Putamen (tissue), 1 donor: ENCODE data around the gene SPATC1L.
"Not testable (repeated sequence)": the region's sequence is repeated elsewhere in the genome, so short reads cannot be mapped to it uniquely, and the experiment has no call there.

Experiments used
- DNase-seq: peaks from one replicate; pipeline ENCODE4 v3.0.0-alpha.2; 2016; ENCODE audit warnings: low spot score

SPATC1L gene

DNA sequence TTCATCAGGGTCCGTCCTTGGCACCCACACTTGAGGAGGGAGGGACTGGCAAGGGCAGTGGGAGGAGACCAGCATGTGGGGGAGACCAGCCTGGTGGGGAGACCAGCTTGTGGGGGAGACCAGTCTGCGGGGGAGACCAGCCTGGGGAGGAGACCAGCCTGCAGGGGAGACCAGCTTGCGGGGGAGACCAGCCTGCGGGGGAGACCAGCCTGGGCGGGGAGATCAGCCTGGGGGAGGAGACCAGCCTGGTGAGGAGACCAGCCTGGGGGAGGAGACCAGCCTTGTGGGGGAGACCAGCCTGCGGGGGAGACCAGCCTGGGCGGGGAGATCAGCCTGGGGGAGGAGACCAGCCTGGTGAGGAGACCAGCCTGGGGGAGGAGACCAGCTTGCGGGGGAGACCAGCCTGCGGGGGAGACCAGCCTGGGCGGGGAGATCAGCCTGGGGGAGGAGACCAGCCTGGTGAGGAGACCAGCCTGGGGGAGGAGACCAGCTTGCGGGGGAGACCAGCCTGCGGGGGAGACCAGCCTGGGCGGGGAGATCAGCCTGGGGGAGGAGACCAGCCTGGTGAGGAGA lies 836 bp downstream of the SPATC1L start:
- not testable (repeated sequence) for DNase-seq

DNA sequence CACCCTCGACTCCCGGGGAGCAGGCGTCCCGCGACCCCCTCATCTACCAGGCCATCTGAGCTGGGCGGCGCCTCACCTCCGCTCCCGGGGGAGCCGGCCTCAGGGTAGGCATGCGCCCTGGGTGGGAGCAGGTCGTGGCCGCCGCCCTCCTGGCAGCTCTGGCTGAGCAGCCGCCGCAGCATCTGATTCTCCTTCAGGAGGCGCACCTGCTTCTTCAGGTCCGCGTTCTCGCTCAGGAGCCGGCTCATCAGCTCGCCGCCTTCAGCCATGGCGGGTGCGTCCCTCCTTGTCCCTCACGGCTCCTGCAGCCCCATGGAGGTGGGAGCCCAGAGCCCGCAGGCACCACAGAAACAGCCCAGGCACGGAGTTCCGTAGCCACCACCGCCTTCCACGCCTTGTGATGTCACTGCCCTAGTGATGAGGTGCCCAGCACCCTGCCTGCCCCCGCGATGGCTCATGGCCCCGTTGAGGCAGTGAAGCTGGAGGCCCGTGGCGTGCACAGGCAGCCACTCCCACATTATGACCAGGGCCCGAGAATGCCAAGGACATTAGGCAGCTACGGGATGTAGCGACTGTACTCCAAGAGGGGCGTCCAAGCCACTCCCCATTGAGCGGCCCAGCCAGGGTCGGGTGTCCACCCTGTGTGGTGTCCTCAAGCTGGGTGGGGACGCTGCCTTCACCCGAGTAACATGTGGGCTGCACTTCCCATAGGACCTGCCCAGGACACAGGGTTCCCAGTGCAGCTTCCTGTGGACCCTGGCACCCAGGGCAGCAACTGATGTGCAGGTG lies 1.5 kb downstream of the SPATC1L start:
- no peak for DNase-seq

DNA sequence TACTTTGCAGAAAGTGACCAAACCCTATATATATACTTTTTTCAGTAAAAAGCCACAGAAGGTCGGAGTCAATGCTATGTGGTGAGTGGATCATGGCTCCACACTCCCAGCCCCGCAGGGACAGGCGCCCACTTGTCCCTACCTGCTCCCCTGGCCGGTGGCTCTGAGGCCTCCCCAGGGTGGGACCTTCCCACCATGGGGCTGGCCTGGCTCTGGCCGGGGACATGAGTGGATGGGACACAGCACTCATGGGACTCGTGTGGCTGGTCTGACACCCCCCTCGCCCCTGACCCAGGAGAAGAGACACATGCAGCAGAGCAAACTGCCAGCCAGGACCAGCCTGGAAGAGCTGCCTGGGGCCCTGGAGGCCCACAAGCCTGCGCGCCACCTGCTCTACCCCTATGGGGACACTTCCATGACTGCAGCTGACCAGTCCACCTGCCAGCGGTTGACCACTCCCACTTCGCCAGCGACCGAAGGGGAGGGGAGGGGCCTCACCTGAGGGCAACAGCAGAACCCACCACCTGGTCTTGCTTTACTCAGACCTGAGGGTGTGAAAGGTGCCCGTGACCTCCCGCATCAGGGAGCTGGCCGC lies 2.2 kb downstream of the SPATC1L start:
- DNase-seq, result no peak

DNA sequence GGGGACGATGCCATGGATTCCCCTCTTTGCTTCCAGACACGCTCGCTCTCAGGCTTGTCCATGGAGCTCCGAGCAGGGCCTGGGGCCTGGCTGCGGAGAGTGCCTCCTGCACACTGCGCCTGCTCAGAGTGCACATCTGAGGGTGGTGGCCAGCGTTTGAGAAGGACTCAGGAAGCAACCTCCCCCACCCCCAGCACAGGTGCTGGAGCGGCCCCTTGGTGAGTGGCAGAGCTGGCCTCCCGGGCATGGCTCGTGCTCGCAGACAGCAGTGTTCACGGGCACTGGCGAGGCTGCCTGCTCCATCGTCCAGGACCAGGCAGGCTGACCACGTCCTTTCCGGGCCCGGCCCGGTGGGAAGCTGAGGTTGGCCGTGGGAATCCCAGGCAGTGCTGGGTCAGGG lies 2.8 kb downstream of the SPATC1L start:
- no peak for DNase-seq

- no peak for DNase-seq
These were observed 3.4 kb downstream of the SPATC1L start for GRCh38 chr21:46180778-46181391.

- no peak for DNase-seq
These were observed 4.1 kb downstream of the SPATC1L start for GRCh38 chr21:46180079-46180722.

DNA sequence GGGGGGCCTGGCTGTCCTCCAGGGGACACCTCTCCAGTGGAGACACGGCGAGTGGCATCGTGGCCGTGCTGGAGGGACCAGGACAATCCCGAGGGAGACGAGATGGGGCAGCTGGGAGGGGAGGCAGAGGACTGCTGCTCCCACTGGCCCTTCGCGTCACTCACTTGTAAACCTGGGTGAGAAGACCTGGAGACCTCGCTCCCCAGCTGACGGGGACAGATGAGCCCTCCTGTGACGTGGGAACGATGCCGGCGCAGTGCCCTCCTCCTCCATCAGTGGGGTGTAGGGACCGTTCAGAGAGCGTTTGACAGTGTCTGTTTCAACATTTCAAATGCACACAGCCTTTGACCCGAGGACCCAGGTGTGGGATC lies 4.6 kb downstream of the SPATC1L start:
- DNase-seq, result no peak

GRCh38 chr21:46178961-46179360 lies 5.3 kb downstream of the SPATC1L start:
- no peak for DNase-seq

DNA sequence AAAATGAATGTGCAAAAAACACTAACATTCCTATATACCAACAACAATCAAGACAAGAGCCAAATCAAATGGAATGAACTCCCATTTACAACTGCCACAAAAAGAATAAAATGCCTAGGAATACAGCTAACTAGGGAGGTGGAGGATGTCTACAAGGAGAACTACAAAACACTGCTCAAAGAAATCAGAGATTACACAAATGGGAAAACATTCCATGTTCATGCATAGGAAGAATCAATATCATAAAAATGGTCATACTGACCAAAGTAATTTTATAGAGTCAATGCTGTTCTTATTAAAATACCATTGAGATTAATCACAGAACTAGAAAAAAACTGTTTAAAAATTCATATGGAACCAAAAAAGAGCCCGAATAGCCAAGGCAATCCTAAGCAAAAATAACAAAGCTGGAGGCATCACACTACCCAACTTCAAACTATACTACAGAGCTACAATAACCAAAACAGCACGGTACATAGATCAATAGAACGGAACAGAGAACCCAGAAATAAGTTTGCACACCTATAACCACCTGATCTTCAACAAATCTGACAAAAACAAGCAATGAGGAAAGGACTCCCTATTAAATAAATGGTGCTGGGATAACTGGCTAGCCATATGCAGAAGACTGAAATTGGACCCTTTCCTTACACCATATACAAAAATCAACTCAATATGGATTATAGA lies 7.7 kb downstream of the SPATC1L start:
- DNase-seq, result not testable (repeated sequence)

- no peak for DNase-seq
These were observed 10.7 kb downstream of the SPATC1L start for GRCh38 chr21:46173573-46173972.

GRCh38 chr21:46172863-46173528 lies 11.3 kb downstream of the SPATC1L start:
- DNase-seq, result no peak

DNA sequence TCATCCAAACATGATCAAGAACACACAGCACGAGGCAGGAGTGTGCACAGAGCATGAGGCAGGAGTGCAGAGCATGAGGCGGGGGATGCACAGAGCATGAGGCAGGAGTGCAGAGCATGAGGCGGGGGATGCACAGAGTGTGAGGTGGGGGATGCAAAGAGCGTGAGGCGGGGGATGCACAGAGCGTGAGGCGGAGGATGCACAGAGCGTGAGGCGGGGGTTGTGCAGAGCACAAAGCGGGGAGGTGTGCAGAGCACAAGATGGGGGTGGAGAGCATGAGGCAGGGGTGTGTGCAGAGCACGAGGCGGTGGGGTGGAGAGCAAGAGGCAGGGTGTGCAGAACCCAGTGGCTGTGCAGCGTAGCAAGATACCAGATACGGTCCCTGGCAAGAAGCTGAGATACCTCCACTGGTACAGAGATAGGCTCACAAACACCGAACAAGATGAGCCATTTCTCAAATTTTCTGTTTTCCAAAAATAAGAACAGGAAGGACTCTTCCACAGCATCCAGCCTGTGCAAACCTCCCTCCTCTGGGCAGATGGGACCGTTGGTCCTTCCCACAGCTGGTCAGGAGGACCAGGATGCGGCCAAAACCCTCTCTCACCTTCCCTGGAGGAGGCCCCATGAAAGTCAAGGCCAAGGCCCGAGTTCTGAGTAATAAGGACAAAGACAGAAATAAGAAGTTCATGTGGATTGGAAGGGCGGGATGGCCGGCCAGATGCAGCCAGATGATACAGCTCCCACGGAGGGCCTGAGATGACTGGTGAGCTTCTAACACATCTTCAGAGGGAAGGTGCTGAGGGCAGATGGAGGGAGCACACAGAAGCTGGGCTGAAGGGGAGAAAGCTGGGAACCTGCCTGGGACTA lies 12.0 kb downstream of the SPATC1L start:
- DNase-seq, result no peak

DNA sequence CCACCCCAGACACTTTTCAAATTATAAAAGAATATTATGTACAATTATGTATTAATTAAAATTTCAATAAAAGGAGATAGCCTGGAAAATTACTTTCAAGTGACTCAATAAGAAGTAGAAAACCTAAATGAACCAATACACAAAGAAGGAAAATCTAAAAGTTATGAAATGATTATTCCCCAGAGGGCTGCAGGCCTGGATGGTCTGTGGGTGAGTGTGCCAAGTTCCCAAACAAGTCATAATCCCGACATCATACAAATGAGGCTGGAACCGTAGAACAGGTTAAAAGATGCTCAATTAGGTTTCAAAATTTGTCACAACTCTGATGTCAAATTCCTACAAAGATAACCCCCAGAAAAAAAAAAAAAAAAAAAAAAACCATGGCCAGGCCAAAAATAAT lies 12.7 kb downstream of the SPATC1L start:
- no peak for DNase-seq

GRCh38 chr21:46170436-46171193 lies 13.6 kb downstream of the SPATC1L start:
- DNase-seq, result not testable (repeated sequence)

DNA sequence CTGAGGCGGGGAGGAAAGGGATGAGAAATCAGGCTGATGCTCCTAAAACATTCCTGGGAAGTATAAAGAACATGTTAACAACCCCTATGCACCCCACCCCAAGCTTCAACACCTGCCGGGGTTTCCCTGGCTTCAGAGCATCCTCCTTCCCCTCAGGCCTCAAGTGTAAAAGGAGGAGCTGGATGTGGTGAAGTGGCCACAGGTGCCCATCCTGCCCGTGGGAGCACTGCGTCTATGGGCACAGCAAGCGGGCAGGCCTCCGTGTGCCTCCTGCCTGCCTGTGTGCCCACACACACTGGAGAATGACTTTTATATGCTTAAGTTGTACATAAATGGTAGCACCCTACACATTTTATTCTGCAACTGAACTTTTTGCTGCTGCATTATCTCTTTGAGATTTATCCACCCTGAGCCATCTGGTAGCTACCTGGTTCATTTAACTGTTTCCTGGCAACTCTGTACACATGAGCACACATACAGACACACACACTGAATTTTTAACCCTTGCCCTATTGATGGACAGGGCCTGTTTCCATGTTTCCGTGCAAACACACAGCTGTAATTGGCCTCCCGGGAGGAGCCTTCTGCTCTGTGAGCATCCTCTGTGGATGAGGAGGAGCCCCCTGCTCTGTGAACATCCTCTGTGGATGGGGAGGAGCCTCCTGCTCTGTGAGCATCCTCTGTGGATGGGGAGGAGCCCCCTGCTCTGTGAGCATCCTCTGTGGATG lies 15.4 kb downstream of the SPATC1L start:
- no peak for DNase-seq

DNA sequence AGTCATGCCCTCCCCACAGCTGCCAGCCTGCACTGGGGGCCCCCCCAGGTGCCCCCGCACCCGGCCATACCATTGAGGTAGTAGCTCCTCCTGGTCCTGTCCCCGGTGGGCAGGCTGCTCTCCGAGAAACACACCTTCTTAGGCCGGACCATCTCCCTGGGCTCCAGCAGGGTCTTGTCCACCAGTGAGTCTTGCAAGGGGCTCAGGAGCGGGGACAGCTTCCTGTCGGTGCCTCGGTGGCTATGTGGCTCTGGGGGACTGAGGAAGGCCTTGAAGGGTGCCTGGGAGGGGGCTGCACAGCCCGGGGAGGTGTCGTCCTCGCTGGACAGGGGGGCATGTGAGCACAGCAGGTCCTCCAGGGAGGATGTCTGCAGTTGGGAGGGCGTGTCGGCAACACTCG lies 16.0 kb downstream of the SPATC1L start:
- DNase-seq, result no peak

- DNase-seq, result no peak
These were observed 19.2 kb downstream of the SPATC1L start for GRCh38 chr21:46165098-46165497.

GRCh38 chr21:46163380-46163779 lies 20.9 kb downstream of the SPATC1L start:
- DNase-seq, result no peak
